ENCODE measurements around the gene DES. TPM values are rescaled to one million over a fixed set of nuclear protein-coding genes. Genes with fewer than 3 reads are reported as not detected.

DES gene
- total and polyA plus RNA-seq, 2 donors (not counting 3 experiments of a cell fraction or from before 2014, with no cell fraction given): not detected

DNA sequence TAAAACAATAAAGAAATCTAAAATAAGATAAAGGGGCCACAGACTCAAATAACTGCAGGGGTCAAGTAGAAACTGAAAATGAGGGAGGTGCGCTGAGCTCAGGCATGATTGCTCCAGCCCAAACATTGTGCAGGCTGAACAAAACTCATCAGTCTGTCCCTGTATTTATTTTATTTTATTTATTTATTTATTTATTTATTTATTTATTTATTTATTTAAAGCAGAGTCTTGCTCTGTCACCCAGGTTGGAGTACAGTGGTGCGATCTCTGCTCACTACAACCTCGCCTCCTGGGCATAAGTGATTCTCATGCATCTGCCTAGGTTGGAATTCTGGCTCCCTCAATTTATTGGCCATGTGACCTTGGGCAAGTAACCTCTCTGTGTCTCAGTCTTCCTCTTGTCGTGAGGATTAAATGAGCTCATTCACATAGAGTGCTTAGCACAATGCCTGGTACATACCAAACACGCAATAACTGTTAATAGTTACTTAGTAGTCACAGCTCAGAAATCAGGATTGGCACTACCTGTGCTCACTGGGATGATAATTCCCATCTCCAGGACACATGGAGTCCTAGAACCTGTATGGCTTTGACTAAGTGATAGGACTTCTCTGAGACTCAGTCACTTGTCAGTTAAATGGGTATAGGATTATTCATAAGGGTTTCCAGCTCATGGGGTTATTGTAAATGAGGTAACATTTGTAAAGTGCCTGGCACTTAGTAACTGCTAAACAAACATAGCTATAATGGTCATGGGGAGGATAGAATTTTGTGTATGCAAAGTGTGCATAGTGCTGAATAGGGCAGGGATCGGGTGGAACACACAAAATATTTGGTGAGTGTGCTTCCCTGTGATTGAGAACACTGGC is 22.4 kb downstream of the DES start:
- Histone ChIP-seq H3K27ac (ENCODE audit: insufficient read depth, low read depth, low read length) (no peak overlapping the region), H3K9ac (replicated peaks; ENCODE audit: extremely low read depth, insufficient read depth, low read length) (no peak overlapping the region), H3K4me3 (replicated peaks in 1 of 3; ENCODE audit: insufficient read depth in 1 of 3, low read depth in 1 of 3, low read length in 3 of 3) (no peak overlapping the region), H3K4me1 (ENCODE audit: control insufficient read depth, extremely low read depth, insufficient read depth, low read length) (no peaks in the 10 kb centered on the region), H3K9me3 (replicated peaks; ENCODE audit: control insufficient read depth, insufficient read depth, low read length) (no peaks in the 10 kb centered on the region), H2AFZ (ENCODE audit: low read depth, low read length) (no peak overlapping the region), H3K4me2 (ENCODE audit: insufficient read depth, low read length) (no peak overlapping the region), H3K36me3 (ENCODE audit: control insufficient read depth in 2 of 2, extremely low read depth in 1 of 2, insufficient read depth in 2 of 2, low read length in 2 of 2) (no peaks in the 10 kb centered on the region), H3K27me3 (ENCODE audit: control insufficient read depth in 2 of 2, insufficient read depth in 2 of 2, low read length in 2 of 2) (peaks cover 22 to 37% of the 10 kb centered on the region in 2 experiments), H4K20me1 (replicated peaks; ENCODE audit: control insufficient read depth, extremely low read depth, insufficient read depth, low read length) (no peaks in the 10 kb centered on the region), H3K79me2 (ENCODE audit: control insufficient read depth, insufficient read depth, low read length) (no peaks in the 10 kb centered on the region), H3K9me1 (replicated peaks; ENCODE audit: control insufficient read depth, extremely low read depth, insufficient read depth, low read length) (no peaks in the 10 kb centered on the region)
- intact Hi-C loops (cut with micrococcal nuclease): no loop called here
- BruUV-seq (replicated peaks): no TSS peak
- DNase-seq (ENCODE audit: low read depth, low spot score): no peak
- POLR2A ChIA-PET: no interaction called here
- TF ChIP-seq, protein P1, sequence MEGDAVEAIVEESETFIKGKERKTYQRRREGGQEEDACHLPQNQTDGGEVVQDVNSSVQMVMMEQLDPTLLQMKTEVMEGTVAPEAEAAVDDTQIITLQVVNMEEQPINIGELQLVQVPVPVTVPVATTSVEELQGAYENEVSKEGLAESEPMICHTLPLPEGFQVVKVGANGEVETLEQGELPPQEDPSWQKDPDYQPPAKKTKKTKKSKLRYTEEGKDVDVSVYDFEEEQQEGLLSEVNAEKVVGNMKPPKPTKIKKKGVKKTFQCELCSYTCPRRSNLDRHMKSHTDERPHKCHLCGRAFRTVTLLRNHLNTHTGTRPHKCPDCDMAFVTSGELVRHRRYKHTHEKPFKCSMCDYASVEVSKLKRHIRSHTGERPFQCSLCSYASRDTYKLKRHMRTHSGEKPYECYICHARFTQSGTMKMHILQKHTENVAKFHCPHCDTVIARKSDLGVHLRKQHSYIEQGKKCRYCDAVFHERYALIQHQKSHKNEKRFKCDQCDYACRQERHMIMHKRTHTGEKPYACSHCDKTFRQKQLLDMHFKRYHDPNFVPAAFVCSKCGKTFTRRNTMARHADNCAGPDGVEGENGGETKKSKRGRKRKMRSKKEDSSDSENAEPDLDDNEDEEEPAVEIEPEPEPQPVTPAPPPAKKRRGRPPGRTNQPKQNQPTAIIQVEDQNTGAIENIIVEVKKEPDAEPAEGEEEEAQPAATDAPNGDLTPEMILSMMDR (IDR thresholded peaks at IDR 0.05; ENCODE audit: extremely low read depth in 1 of 2, insufficient read depth in 1 of 2, low read depth in 1 of 2, low read length in 2 of 2): no peak
- TF ChIP-seq FOS (IDR thresholded peaks at IDR 0.05; ENCODE audit: borderline replicate concordance, insufficient read depth, low read length): no peak
- no peak for TF ChIP-seq MYC (IDR thresholded peaks at IDR 0.05; ENCODE audit: low read depth, low read length)
- TF ChIP-seq POLR2A (IDR thresholded peaks at IDR 0.05; ENCODE audit: low read depth, low read length): no peak
- no peak for TF ChIP-seq EZH2 (IDR thresholded peaks at IDR 0.05; ENCODE audit: borderline replicate concordance, low read depth, low read length, severe bottlenecking)
- TF ChIP-seq JUN (IDR thresholded peaks at IDR 0.05; ENCODE audit: borderline replicate concordance, insufficient read depth, insufficient read length, low read depth): no peak
- no peak for TF ChIP-seq POLR2AphosphoS5 (IDR thresholded peaks at IDR 0.05; ENCODE audit: insufficient read depth, low read depth, low read length)
- TF ChIP-seq MAX (IDR thresholded peaks at IDR 0.05; ENCODE audit: insufficient read depth, insufficient read length): no peak
- no peak for FAIRE-seq
- dilution Hi-C loops (cut with MboI; ENCODE audit: extremely low pct_ligation_motif_present, low sequenced_read_pairs): no loop called here
- CTCF ChIA-PET: interaction anchor here (0.9 to 5.7 kb wide), 4 partner anchors 19 to 89 kb away, joined by 3 to 30 read pairs (median 9); a partner anchor contains a TSS
